22Rv1 (cell line): ENCODE data around the gene KIAA1958.

Experiments
- H3K27ac ChIP-seq: fragments of 450-650 bp; 2 replicates; pipeline ENCODE4 v1.5.1; 2017
- ZFX ChIP-seq: fragments of 450-650 bp; IDR thresholded peaks from 2 replicates; pipeline ENCODE4 v1.6.1; 2017; ENCODE audit warnings: antibody characterized with exemption, borderline replicate concordance
- TF ChIP-seq, protein P1 (sequence below): fragments of 450-650 bp; IDR thresholded peaks from 2 replicates; pipeline ENCODE4 v1.5.1; 2017; ENCODE audit warnings: mild to moderate bottlenecking

The KIAA1958 gene

GRCh38 chr9:112548836-112549595 is 62.4 kb downstream of the KIAA1958 start:
- TF ChIP-seq, protein P1, sequence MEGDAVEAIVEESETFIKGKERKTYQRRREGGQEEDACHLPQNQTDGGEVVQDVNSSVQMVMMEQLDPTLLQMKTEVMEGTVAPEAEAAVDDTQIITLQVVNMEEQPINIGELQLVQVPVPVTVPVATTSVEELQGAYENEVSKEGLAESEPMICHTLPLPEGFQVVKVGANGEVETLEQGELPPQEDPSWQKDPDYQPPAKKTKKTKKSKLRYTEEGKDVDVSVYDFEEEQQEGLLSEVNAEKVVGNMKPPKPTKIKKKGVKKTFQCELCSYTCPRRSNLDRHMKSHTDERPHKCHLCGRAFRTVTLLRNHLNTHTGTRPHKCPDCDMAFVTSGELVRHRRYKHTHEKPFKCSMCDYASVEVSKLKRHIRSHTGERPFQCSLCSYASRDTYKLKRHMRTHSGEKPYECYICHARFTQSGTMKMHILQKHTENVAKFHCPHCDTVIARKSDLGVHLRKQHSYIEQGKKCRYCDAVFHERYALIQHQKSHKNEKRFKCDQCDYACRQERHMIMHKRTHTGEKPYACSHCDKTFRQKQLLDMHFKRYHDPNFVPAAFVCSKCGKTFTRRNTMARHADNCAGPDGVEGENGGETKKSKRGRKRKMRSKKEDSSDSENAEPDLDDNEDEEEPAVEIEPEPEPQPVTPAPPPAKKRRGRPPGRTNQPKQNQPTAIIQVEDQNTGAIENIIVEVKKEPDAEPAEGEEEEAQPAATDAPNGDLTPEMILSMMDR = no peak
- TF ChIP-seq ZFX = no peak

GRCh38 chr9:112550531-112550930 is 63.9 kb downstream of the KIAA1958 start:
- TF ChIP-seq ZFX = no peak
- TF ChIP-seq, protein P1 = no peak
- H3K27ac ChIP-seq = no peak overlapping the region

More at GRCh38 chr9:112548836-112549595, 62.4 kb downstream of the KIAA1958 start:
- no peak overlapping the region for H3K27ac ChIP-seq

- no peak overlapping the region for H3K27ac ChIP-seq
- TF ChIP-seq, protein P1 = no peak
- no peak for TF ChIP-seq ZFX
Observed at GRCh38 chr9:112551641-112552040, 65.0 kb downstream of the KIAA1958 start.

- H3K27ac ChIP-seq = no peak overlapping the region
- TF ChIP-seq, protein P1 = no peak
- TF ChIP-seq ZFX = no peak
Observed at GRCh38 chr9:112552229-112553056, 65.8 kb downstream of the KIAA1958 start.

GRCh38 chr9:112553256-112553826 is 66.7 kb downstream of the KIAA1958 start:
- no peak for TF ChIP-seq ZFX
- TF ChIP-seq, protein P1 = no peak

GRCh38 chr9:112554516-112554915 is 67.9 kb downstream of the KIAA1958 start:
- TF ChIP-seq ZFX = no peak
- TF ChIP-seq, protein P1 = no peak
- H3K27ac ChIP-seq = no peak overlapping the region

More at GRCh38 chr9:112553256-112553826, 66.7 kb downstream of the KIAA1958 start:
- no peak overlapping the region for H3K27ac ChIP-seq
